Endothelial cell of umbilical vein (primary cell): Measurements from ENCODE around the gene IFT52.

ENCODE experiments used
- EZH2 ChIP-seq: IDR thresholded peaks from 2 replicates; pipeline ENCODE4 v1.6.1; 2012; ENCODE audit warnings: borderline replicate concordance, low read depth, mild to moderate bottlenecking, moderate library complexity, low read length, inconsistent platforms; ENCODE audit not compliant: severe bottlenecking
- JUN ChIP-seq: IDR thresholded peaks from 2 replicates; pipeline ENCODE4 v1.6.1; 2011; ENCODE audit warnings: borderline replicate concordance, low read depth; ENCODE audit not compliant: insufficient read length, insufficient read depth
- POLR2A ChIP-seq: IDR thresholded peaks from 2 replicates; pipeline ENCODE4 v1.6.1; 2012; ENCODE audit warnings: low read depth, mild to moderate bottlenecking, control low read depth, low read length
- POLR2AphosphoS5 ChIP-seq: IDR thresholded peaks from 2 replicates; pipeline ENCODE4 v1.6.1; 2012; ENCODE audit warnings: low read depth, mild to moderate bottlenecking, control low read depth, low read length, moderate library complexity; ENCODE audit not compliant: insufficient read depth
- TF ChIP-seq, protein P1 (sequence below), 2 donors: IDR thresholded peaks; 1 replicate in 1 of 2; 2 replicates in 1 of 2; pipeline ENCODE4 v1.5.1; 2011; ENCODE audit warnings: low read length in 2 of 2, mild to moderate bottlenecking in 2 of 2, moderate library complexity in 2 of 2, control low read depth in 1 of 2, inconsistent platforms in 1 of 2, low read depth in 1 of 2; ENCODE audit not compliant: insufficient read depth in 1 of 2; ENCODE audit errors: extremely low read depth in 1 of 2
- TF ChIP-seq, protein P2 (sequence below): IDR thresholded peaks from 2 replicates; pipeline ENCODE4 v1.6.1; 2011; ENCODE audit not compliant: insufficient read depth, insufficient read length

DNA sequence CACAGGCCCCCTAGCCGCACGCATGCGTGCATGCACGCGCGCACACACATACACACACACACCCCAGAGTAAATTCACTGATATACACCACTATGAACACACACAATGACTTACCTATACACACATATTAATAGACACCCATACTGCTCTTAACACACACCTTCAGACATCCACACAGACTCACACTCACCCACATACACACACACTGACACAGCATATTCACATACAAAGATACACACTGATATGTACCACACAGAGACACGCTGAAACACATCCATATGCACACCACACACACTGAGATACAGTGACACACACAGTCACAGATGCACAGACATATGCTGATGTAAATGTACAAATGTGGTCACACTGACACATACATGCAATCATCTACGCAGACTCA is 26.3 kb upstream of the IFT52 start:
- TF ChIP-seq, protein P1, sequence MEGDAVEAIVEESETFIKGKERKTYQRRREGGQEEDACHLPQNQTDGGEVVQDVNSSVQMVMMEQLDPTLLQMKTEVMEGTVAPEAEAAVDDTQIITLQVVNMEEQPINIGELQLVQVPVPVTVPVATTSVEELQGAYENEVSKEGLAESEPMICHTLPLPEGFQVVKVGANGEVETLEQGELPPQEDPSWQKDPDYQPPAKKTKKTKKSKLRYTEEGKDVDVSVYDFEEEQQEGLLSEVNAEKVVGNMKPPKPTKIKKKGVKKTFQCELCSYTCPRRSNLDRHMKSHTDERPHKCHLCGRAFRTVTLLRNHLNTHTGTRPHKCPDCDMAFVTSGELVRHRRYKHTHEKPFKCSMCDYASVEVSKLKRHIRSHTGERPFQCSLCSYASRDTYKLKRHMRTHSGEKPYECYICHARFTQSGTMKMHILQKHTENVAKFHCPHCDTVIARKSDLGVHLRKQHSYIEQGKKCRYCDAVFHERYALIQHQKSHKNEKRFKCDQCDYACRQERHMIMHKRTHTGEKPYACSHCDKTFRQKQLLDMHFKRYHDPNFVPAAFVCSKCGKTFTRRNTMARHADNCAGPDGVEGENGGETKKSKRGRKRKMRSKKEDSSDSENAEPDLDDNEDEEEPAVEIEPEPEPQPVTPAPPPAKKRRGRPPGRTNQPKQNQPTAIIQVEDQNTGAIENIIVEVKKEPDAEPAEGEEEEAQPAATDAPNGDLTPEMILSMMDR (IDR thresholded peaks at IDR 0.05; ENCODE audit: extremely low read depth in 1 of 2, insufficient read depth in 1 of 2, low read depth in 1 of 2, low read length in 2 of 2), result no peak
- TF ChIP-seq POLR2A, result no peak
- no peak for TF ChIP-seq JUN
- no peak for TF ChIP-seq EZH2
- TF ChIP-seq POLR2AphosphoS5, result no peak
- TF ChIP-seq, protein P2, sequence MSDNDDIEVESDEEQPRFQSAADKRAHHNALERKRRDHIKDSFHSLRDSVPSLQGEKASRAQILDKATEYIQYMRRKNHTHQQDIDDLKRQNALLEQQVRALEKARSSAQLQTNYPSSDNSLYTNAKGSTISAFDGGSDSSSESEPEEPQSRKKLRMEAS, result no peak
